Central memory CD4-positive, alpha-beta T cell (primary cell): Measurements from ENCODE around the gene GRIK3.

Experiments
- DNase-seq: peaks from one replicate; pipeline ENCODE4 v3.0.0; 2022

GRIK3 gene

DNA sequence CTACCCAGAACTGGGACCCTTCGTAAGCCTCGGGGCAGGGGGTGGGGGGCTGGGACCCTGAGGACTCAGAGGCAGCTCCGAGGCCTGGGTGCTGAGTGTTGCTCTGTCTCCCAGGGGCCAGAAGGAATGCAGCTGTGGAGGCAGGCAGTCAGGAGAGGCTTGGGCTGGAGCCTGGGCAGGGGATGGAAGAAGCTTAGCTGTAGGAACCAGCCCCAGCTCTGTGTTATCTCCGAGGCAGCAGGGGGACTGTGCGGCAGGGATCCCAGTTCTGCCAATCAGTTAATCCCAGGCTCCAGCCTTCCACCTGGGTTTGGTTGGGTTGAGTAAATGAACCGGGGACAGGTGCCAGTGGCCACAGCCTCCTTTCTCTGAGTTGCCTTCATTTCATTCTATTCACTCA is 8.2 kb upstream of the GRIK3 start:
- DNase-seq, result no peak

DNA sequence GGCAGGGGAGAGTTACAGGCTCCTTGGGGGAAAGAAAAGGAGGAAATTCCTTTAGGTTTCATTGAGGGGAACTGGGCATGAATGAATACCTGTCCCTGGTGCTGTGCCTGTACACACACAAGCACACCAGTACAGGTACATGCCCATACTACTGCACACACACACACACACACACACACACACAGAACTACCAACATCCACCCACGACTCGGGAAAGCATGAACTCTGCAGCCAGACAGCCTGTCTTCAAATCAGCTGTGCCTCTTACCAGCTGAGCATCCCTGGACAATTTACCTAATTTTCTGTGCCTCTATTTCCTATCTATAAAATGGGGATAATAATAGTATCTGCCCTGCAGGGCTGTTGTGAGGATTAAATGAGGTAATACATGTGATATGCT is 7.2 kb upstream of the GRIK3 start:
- DNase-seq, result no peak

DNA sequence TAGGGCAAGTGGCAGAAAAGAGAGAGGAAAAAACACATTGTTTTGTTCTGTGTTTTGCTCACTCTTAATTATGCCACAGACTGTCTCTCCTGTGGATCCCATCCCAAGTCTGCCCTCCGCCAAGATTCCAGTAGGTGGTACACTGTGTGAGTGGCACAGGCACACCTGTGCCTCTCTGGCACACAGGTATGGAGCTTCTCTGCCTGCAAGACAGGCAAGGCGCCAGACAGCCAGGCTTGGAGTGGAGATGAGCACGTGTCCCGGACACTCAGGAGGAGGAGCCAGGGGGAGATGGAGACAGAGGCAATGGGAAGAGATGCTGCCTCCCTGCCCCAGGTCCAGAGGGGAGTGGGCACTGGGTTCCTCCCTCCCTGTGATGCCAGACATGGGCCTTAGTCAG is 6.5 kb upstream of the GRIK3 start:
- DNase-seq, result no peak

DNA sequence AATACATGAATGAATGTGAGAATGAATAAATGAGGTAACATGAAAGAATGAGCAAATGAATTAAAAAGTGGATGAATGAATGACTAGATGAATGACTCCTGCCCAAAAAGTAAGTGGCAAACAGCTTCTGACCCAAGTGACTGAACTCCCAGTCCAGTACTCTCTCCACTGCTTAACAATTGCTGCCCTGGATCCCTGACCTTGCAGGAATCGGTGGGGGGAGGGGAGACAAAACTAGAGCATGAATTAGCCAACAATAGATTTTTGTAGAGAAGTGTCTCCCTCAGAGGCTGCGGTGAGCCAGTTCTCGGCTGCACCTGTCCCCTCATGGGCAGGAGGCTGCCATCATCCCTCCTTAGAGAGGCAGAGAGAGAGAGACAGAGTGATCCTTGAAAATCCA is 5.9 kb upstream of the GRIK3 start:
- DNase-seq, result no peak

DNA sequence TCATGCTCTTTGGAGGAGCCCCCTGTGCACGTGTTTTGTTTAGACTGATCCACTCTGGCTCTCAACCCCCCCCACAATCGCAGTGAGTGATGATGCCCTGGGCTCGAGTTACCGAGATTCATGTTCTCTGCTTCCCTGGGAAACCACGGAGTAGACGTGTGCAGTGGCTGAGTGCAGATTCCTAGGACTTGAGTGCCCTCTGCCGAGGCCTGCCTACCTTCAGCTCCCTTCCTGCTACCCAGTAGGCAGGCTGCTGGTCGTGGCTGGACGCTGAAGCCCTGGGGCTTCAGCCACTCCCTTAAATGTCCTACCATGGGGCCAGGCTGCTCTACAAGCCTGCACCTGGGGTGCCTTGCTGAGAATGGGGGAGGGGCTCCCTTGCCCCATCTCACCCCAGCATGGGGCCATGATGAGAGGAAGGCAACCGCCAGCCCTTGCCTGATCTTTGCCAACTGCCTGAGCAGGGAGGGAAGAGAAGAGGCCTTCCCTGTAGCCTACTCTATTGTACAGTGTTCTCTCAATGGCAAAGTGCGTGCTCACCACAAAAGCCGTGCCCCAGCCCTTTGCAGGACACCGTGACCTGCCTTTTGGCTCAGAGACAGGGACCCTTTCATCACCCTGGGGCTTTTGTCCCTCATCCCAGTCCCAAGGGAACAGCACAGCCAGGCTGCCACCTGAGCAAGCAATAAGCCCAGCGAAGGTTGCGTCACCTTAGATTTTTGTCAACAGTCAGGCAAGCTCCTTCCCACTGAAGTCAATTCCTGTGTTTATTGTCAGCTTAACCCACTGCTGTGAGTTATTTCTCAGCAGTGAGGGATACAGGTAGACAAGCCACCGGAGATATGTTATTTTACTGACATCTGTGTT is 4.1 kb upstream of the GRIK3 start:
- no peak for DNase-seq

DNA sequence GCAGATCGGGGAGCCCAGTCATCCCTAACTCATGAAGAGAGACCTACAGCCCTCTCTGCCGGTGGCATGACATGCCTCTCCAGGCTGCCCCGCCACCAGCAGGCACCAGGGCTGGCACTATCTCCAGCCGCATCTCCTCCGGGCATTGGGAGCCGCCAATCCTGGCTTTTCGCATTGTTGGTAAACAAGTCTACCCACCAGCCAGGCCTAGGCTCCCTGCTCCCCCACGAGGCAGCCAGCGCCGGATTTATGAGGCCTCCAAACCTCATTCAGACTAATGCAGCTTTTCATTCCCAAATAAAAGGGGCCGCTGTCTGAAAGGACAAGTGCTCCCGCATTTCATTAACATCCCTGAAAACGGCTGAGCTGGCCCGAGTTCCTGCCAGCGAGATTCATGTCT is 3.4 kb upstream of the GRIK3 start:
- no peak for DNase-seq

DNA sequence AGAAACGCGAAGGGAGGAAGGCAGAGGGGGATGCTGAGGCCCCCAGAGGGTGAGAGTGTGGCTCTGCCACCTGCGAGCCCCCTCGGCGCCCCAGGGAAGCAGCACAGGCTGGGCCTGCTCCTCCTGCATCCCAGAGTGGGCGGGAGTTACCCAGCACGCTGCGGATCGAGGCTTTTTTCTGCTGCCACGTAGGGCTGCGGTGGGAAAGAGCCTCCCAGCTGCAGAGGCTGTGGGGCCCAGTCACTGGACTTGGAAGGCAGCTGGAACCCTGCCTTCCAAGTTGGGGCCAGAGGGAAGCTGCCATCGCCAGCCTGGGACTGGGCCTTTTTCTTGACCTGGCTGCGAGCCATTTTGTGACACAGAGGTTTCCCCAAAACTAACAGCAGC is 2.3 kb upstream of the GRIK3 start:
- no peak for DNase-seq

DNA sequence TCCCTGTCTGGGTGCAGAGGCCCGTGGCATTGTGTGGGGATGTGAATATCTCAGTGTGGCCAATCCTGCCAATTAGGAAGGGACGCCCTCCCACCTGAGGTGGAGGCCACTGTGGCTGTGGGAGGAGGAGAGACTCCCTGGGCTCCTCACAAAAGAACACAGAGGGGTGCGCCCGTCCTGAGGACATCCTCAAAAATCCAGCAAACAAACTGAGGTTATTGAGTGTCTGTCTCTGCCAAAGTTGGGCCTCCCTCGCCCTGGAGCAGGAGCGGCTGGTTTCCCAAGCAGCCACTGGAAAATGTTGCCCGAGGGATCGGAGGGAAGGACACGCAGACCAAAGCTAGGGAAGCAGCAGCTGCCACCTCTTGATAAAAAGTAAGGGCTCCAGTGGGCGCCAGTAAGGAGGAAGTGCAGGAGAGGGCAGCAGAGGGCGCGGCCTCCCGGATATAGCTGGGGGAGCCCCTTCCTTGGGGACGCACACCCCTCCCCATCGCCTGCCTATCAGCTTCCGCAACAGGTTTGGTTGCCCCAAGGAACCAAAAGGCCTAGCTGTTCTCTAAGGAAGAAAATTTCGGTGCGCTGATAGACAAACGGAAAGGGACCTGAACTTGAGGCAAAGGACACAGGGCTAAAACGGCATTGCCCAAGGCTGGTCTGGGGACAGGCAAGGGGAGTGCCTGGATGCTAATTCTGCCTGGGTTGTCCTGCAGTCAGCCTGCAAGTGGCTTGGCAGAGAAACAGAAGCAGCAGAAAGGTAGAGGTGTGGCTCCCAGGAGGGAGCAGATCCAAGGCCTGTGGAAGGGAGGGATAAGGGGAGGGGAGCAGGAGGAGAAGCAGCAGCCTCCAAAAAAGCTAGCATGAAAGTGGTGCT is 1.7 kb upstream of the GRIK3 start:
- no peak for DNase-seq

DNA sequence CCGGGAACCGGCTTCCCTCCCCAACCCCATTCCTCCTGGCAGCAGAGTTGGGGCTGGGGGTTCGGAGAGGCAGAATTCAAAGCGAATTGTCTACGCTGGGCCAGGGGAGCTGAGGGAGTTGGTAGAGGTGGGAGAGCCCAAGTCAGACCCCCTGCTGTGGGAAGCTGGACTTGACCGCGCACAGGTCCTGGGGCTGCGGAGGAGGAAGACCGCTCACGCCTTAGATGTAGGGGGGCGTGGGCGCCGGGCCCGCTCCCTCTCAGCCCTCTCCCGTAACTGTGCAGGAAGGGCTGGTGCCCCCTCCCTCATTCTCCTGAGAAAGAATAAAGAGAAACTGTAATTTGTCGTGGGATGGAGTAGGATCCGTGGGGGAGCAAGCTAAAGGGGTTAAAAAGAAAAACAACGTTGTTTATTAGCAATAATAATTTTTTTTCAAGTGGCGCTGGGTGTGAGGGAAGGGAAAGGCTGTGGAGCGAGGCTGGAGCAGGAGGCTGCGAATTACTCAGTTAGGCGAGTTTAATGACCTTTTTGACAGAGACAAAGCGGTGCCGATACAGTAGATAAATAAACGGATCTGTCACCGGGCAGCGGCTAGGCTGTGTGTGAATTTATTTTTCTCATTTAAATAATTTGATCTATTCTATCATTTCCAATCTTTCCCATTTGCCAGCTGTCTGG is 838 bp upstream of the GRIK3 start:
- no peak for DNase-seq

DNA sequence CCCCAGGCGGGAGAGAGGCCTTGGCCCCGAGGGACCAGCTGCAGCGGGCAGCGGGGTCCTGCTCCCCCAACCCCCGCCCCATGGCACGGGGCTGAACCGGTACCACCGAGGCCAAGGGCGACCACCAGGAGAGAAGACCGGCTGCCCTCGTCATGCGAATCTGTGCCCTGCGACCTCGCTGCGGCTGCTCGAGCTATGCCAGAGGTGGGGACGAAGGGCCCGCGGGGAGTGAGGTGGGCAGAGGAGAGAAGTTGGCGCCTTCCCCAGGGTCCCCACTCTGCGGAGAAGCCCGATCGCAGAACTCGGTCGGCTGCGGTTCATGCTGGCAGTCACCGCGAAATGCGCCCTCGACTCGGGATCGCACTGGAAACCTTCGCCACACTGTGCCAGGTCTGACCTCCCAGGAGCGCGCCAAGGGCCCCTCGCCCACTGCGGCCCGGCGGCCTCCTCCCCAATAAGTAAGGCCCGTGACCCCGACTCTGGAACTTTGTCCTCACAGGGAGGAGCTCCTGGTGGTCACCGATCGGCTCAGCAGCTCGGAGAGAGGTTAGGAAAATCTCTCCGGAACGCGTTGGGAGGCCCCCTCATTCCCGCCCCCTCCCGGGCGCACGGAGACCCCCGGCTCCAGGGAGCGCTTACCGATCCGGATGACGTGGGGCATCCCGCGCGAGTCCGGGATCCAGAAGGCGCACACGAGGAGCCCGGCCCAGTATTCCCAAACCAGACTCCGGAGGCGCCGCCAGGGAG is 787 bp downstream of the GRIK3 start:
- no peak for DNase-seq

DNA sequence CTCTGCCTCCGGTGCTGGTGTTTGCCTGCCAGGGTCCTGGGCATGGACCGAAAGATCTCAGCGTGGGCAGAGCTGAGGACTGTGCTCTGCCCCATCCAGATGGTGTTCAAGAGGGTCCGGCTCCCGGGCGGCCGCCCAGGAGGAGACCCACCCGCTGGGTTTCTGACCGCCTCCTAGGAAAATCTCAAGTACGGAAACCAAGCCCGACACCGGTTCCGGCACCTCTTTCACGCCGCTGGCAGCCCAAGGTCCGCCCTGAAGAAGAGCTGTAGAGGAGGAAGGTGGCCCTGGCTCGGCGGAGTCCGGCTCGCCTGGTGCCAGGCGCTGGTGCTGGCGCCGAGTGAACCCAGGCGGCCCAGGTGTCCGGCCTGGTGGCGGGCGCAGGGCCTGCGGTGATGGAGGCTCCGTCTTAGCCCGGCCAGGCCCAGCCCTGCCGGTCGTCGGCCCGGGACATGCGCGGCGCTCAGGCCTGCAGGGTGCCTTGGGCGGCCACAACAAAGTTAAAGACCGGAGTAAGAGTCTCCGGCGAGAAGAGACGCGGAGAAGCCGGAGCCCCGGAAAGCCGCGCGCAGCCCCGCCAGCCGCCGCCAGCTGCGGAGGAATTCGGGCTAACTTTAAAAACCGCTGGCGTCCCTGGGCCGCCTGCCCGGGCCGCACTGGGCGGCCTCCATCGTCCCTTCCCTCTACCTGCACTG is 1.5 kb downstream of the GRIK3 start:
- no peak for DNase-seq

DNA sequence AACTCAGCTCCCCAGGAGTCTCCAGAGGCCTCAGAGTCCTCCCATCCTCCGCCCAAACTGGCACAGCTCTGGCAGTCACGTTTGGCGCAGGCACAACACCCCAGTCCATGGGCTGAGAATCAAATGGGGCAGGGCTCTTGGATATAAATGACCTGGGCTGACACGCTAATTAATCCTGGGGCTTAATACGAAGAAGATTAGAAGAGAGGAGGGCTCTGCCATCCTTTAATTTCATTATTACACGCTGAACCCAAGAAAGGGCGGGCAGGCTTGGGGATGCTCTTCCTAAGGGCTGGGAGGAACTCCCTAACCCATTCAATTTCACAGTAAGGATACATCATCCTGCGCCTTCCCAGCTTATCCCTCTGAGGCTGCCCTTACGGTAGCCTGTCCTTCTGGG is 2.4 kb downstream of the GRIK3 start:
- DNase-seq, result no peak

DNA sequence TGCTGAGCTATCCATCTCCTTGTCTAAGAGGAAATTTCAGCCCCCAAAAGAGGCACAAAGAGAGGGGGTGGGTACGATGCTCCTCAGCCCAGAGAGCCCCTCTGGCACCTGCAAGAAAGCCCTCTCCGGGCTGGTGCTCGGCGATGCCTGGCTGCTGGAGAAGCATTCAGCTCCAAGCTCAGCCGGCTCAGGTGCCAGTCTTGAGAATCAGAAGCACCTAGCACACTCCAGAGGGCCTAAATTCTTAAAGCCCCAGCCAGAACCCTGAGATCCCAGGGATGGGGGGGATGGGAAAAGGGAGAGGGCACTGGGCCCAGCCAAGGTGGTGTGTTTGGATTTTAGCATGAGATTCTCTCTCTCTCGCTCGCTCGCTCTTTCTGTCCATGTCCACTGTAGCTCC is 2.9 kb downstream of the GRIK3 start:
- DNase-seq, result no peak

DNA sequence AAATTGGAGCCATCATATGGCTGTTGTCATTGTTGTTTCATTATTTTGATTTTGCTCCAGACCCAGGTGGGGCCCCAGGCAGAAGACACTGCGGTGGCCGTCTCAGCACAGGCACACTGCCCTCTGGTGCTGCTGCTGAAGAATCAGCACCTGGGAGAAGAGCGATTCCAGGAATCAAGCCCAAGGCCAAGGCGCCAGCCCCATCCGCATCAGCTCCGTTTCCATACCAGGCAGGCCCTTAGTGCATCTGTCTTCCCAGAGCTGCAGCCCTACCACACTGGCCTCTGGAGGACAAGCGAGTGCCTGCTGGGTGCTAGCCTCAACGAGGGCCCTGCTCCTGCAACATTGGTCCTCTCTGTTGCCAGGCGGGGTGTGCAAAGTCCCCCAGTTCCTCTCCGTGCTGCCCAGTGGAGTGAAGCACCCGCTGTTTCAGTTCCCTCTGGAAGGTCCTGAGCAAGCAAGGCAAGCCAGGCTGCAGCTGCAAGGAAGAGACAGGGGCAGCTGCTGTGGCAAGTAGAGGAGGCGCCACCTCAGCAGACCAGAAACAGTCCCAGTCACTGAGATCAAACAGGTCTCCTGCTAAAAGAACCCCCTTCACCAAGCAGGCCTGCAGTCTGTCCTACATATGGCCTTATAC is 5.2 kb downstream of the GRIK3 start:
- no peak for DNase-seq

DNA sequence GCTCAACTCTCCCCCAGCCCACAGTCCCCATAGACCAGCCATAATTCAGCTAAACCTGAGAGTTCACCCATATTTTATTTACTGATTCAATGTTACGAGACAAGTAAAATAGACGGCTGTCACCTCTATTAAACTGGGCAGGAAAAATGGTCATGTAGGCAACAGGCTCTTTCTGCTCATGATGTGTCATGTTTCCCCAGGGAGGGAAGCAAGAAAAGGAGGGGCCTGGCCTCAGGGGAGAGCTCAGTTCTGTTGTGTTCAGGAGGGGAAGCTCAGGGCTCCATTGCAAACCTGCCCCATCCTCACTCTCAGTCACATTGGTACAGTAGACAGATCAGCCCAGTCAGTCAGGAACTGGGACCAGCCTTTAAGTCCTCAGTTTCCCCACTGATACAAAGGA is 12.8 kb downstream of the GRIK3 start:
- DNase-seq, result no peak

DNA sequence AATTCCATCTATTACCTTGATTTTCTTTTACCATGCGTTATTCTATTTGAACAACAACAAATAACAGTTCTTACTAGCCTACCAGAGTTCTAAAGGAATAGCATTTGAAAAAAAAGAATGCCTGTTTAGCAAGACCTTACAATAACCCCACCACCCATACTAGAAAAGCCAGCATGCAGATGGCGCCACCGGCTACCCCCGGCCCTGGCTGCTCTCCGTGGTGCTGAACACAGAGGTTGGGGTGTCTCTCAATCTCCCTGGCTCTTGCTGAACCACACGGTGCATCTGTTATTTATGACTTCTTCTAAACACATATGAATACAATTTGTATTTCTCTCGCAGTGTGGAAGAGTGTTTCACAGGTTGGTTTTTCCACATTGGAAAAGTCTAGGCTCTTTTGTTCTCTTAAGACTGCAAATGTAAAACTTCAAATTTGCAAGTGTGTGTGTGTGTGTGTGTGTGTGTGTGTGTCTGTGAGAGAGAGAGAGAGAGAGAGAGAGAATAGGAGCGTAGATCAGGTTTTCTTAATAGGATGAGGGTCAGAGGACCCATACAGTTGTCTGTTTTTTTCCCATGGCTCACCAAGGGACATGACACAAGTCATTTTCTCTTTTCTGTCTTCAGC is 13.6 kb downstream of the GRIK3 start:
- no peak for DNase-seq

DNA sequence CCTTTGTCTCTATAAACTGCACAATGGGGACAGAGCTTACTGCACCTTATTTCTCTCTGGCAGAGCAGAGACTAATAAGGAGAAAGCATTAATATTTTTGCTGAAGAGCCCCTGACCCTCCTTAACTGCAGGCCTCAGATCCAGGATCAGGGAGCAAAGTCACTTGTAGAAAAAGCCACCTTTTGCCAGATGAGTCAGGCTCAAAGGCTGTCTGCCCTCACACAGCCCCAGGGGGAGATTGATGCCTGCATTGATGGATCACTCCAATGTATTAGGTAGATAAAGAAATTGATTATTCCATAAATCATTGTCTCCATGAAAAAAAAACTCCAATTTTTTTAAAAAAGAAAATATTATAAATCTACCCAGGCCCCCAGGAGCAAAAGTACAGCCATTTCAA is 15.8 kb downstream of the GRIK3 start:
- DNase-seq, result no peak

DNA sequence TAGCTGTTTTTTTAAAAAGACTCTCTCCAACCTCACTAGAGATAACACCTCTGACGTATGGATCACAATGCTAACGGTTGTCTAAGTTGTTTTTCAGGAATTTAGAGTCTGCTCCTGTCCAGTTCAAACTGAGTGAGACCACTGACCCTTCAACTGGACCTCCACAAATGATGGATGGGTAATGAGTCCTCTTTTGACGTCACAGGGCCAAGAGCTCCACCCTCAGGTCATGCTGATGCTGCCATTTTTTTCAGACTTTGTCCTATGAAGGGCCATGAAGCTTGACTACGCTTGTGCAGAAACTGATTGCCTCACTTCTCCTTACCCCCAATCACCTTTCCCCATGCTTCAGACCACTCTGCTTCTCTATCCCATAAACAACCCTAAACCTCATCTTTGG is 16.6 kb downstream of the GRIK3 start:
- DNase-seq, result no peak

DNA sequence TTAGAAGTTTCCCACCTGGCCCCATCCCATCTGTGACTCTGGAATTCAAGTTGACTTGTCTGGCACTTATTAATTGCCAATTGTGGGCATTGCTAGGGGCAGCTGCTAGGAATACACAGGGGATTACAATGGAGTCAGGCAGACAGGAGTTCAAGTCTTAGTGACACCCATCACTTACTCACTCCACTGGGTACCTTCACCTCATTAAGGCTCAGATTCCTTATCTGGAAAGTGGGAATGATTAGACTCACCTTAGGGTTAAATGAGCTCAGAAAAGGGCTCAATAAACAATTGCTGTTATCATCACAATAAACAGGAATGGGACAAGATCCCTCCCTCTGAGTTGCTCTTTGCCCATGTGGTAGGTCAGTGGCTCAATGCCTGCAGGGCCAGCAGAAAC is 18.2 kb downstream of the GRIK3 start:
- DNase-seq, result no peak

DNA sequence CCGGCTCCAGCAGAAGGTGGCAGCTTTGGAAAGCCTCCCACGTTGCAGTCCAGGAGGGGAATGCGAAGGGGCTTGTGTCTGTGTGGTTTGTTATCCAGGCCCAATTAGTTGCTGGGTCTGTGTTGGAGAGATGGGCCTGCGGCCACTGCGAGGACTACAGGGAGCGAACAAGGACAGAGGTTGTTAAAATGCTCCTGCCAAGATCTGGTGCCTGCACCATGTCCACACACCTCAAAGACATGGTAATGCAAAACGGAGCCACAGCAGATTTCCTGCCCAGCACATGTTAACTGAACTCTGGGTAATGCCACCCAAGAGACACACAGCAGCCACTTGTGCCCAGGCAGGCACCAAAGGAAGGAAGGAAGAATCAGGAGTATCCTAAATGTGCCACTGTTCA is 18.6 kb downstream of the GRIK3 start:
- no peak for DNase-seq

DNA sequence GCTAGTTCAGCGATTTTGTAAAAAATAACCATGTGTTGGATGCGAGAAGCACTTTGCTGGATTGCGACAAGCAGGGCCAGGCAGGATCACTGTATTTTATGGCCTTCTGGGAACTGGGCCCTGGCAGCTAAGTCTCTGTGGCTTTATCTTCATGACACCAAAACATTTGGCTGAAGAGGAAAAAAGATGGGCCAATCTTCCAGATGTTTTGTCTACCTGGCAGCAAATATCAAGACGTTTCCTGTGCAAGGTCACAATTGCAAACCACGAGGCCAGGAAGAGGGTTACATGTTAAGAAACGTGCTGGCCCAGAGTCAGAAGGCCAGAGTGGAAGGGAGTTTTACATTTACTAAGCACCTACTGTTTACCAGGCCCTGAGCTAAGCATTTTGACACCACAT is 22.1 kb downstream of the GRIK3 start:
- no peak for DNase-seq
